Left ventricle myocardium superior (tissue), 1 donor: Measurements from ENCODE around the gene MORC4. TPM values are rescaled to one million over a fixed set of nuclear protein-coding genes. Genes with fewer than 3 reads are reported as not detected.
"Not testable (repeated sequence)": the region's sequence is repeated elsewhere in the genome, so short reads cannot be mapped to it uniquely, and the experiment has no call there.

ENCODE experiments used
- ATAC-seq: fragments of 200-7000 bp; cut with Tn5 transposase; one replicate; pipeline ENCODE4 v1.9.1; 2020; ENCODE audit warnings: mild to moderate bottlenecking, moderate library complexity
- DNase-seq: peaks from one replicate; pipeline ENCODE4 v3.0.0-alpha.2; 2020
- intact Hi-C: fragments of 100-400 bp; cut with micrococcal nuclease; formaldehyde crosslinking; loops from one replicate; pipeline ENCODE4 v1.11.0; 2022
- long read RNA-seq: library from polyadenylated mRNA; unstranded; transcript quantifications from one replicate; pipeline ENCODE4 v2.0.0, GENCODE V29; 2021
- total RNA-seq: library from RNA; stranded (reverse); fragmentation: NEBNext Ultra II Directional; extraction: Animal tissue kit (Norgen Biotek cat#: 25700); gene quantifications from one replicate; pipeline ENCODE4 v1.2.1, GENCODE V29; 2021
- donor health status: DM: no; HTN: yes; CAD: no; lungs with severe emphysema.

The MORC4 gene
- 2.8 TPM for total RNA-seq
- long read RNA-seq, partial matches to known transcripts: 0 of 2 reads
- long read RNA-seq, other reads (novel, unspliced or antisense): 1 of 2 reads

GRCh38 chrX:107000013-107000515 lies at the start of gene MORC4:
Gene MORC4 (minus strand): TSS chrX:107000212. CDS start chrX:106999969, 243 bp downstream.
- intact Hi-C loops: no loop called here

GRCh38 chrX:107047622-107048021 lies 47.6 kb upstream of the MORC4 start:
- no peak for ATAC-seq
- intact Hi-C loops: no loop called here
- DNase-seq: no peak

More at GRCh38 chrX:107000013-107000515, at the start of gene MORC4:
- ATAC-seq (peak; percentile 97), DNase-seq (peak; percentile 84)

GRCh38 chrX:107029752-107030151 lies 29.7 kb upstream of the MORC4 start:
- ATAC-seq (no peak), DNase-seq (no peak)
- intact Hi-C loops: no loop called here

- intact Hi-C loops: no loop called here
- DNase-seq: no peak
- no peak for ATAC-seq
These were observed 25.5 kb upstream of the MORC4 start for GRCh38 chrX:107025545-107025944.

- DNase-seq (no peak), ATAC-seq (peak; percentile 36)
- intact Hi-C loops: no loop called here
These were observed 14.9 kb upstream of the MORC4 start for GRCh38 chrX:107014936-107015335.

GRCh38 chrX:107008034-107008433 lies 8.0 kb upstream of the MORC4 start:
- DNase-seq: no peak
- no peak for ATAC-seq
- intact Hi-C loops: no loop called here

GRCh38 chrX:106999002-106999975 lies 723 bp downstream of the MORC4 start:
- intact Hi-C loops: no loop called here
- ATAC-seq (peak; percentile 77), DNase-seq (peak; percentile 68)

GRCh38 chrX:106997611-106998010 lies 2.4 kb downstream of the MORC4 start:
- ATAC-seq (no peak), DNase-seq (no peak)
- intact Hi-C loops: no loop called here

- intact Hi-C loops: no loop called here
- ATAC-seq: no peak
These were observed 4.3 kb downstream of the MORC4 start for GRCh38 chrX:106995678-106996077.

GRCh38 chrX:106987488-106987887 lies 12.5 kb downstream of the MORC4 start:
- DNase-seq: no peak
- intact Hi-C loops: no loop called here
- ATAC-seq: no peak

More at GRCh38 chrX:106995678-106996077, 4.3 kb downstream of the MORC4 start:
- no peak for DNase-seq

- DNase-seq (no peak), ATAC-seq (no peak)
- intact Hi-C loops: no loop called here
These were observed 18.9 kb downstream of the MORC4 start for GRCh38 chrX:106980952-106981626.

GRCh38 chrX:106976416-106976815 lies 23.6 kb downstream of the MORC4 start:
- ATAC-seq (no peak), DNase-seq (no peak)
- intact Hi-C loops: no loop called here

GRCh38 chrX:106973433-106974149 lies 26.4 kb downstream of the MORC4 start:
- ATAC-seq (no peak), DNase-seq (no peak)
- intact Hi-C loops: no loop called here

GRCh38 chrX:106972896-106973295 lies 27.1 kb downstream of the MORC4 start:
- ATAC-seq (no peak), DNase-seq (no peak)
- intact Hi-C loops: no loop called here

- ATAC-seq, intact Hi-C loops, DNase-seq: not testable (repeated sequence)
These were observed 33.5 kb downstream of the MORC4 start for GRCh38 chrX:106966547-106966946.

- intact Hi-C loops: no loop called here
- no peak for ATAC-seq
- no peak for DNase-seq
These were observed 35.7 kb downstream of the MORC4 start for GRCh38 chrX:106964290-106964689.

- no peak for DNase-seq
These were observed 36.9 kb downstream of the MORC4 start for GRCh38 chrX:106963111-106963510.

GRCh38 chrX:106959901-106960300 lies 40.1 kb downstream of the MORC4 start:
- DNase-seq (no peak), ATAC-seq (no peak)
- intact Hi-C loops: no loop called here

More at GRCh38 chrX:106963111-106963510, 36.9 kb downstream of the MORC4 start:
- intact Hi-C loops: no loop called here
- ATAC-seq: no peak

GRCh38 chrX:106957856-106958255 lies 42.2 kb downstream of the MORC4 start:
- DNase-seq: no peak
- ATAC-seq: no peak
- intact Hi-C loops: no loop called here
